NCI-H1092 (cell line): Measurements from ENCODE around the gene CDH4.

Source experiments
- DNase-seq: peaks from one replicate; lab custom pipeline; 2025; lab: John Stamatoyannopoulos, UW

The CDH4 gene

GRCh38 chr20:61670274-61670673, 418.2 kb downstream of the CDH4 start:
- DNase-seq, result no peak

- no peak for DNase-seq
Measured at GRCh38 chr20:61671559-61671958, 419.5 kb downstream of the CDH4 start.

- DNase-seq, result peak; percentile 62
Measured at GRCh38 chr20:61673152-61673847, 421.2 kb downstream of the CDH4 start.

- no peak for DNase-seq
Measured at GRCh38 chr20:61674121-61674520, 422.1 kb downstream of the CDH4 start.

- peak; percentile 5 for DNase-seq
Measured at GRCh38 chr20:61674688-61675087, 422.6 kb downstream of the CDH4 start.

- DNase-seq, result no peak
Measured at GRCh38 chr20:61677928-61678327, 425.9 kb downstream of the CDH4 start.

- DNase-seq, result no peak
Measured at GRCh38 chr20:61678437-61678836, 426.4 kb downstream of the CDH4 start.

- DNase-seq, result no peak
Measured at GRCh38 chr20:61679473-61679872, 427.4 kb downstream of the CDH4 start.

GRCh38 chr20:61680096-61680495, 428.0 kb downstream of the CDH4 start:
- DNase-seq, result no peak

GRCh38 chr20:61682114-61682995, 430.3 kb downstream of the CDH4 start:
- no peak for DNase-seq

- no peak for DNase-seq
Measured at GRCh38 chr20:61682996-61683681, 431.1 kb downstream of the CDH4 start.

GRCh38 chr20:61683721-61684120, 431.7 kb downstream of the CDH4 start:
- no peak for DNase-seq

- DNase-seq, result no peak
Measured at GRCh38 chr20:61684136-61684535, 432.1 kb downstream of the CDH4 start.

GRCh38 chr20:61684583-61685235, 432.6 kb downstream of the CDH4 start:
- DNase-seq, result no peak

- no peak for DNase-seq
Measured at GRCh38 chr20:61685462-61685861, 433.4 kb downstream of the CDH4 start.

GRCh38 chr20:61686051-61686936, 434.2 kb downstream of the CDH4 start:
- DNase-seq, result no peak

- no peak for DNase-seq
Measured at GRCh38 chr20:61688411-61688810, 436.4 kb downstream of the CDH4 start.

GRCh38 chr20:61690150-61690549, 438.1 kb downstream of the CDH4 start:
- DNase-seq, result no peak

- DNase-seq, result no peak
Measured at GRCh38 chr20:61690993-61691838, 439.2 kb downstream of the CDH4 start.

- DNase-seq, result no peak
Measured at GRCh38 chr20:61691978-61692377, 439.9 kb downstream of the CDH4 start.
